Measurements from ENCODE around the gene LRP11. TPM values are rescaled to one million over a fixed set of nuclear protein-coding genes. Genes with fewer than 3 reads are reported as not detected.
A peak's percentile ranks its signal among the peaks of the same experiment; 100 is the strongest.

Gene LRP11
- total and polyA plus RNA-seq, 9 of the 15 experiments (the other 6 are each of a cell fraction or from before 2014, with no cell fraction given) = 0.51 to 3.5 (median 2.4) TPM

DNA sequence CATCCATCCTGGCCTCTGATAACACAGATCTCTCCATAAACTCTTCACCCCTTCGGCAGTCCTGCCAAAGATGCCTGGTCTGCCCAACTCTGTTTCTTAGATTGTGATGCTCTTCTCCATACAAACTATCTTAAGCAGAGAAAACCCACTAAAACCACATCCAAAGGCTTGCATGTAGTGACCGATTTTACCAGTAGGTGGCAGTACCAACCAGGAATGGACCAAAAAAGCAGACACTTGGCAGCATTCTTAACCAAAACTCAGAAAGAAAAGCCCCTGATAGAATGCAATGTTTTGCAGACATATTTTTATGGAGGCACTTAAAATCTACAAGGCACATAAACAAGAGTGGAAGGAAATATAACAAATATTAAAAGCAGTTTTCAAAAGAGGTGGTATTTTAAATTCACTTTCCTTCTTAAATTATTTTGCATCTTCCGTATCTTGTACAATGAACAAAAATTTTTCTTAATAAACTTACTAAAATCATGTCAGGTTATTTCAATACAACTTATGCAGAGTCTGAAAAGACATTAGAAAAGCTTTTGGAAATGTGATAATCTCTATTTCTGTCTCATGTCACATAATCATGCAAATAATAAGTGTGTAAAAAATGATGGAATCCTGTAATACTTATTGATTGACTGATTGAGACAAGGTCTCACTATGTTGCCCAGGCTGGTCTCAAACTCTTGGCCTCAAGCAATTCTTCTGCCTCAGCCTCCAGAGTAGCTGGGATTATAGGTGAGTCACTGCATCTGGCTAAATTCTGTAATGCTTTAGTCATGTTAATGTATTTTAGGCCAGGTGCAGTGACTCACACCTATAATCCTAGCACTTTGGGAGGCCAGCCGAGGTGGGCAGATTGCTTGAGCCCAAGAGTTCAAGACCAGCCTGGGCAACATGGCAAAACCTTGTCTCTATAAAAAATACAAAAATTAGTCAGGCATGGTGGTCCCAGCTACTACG lies 29.4 kb downstream of the LRP11 start (continued):
- TF ChIP-seq, protein P1, sequence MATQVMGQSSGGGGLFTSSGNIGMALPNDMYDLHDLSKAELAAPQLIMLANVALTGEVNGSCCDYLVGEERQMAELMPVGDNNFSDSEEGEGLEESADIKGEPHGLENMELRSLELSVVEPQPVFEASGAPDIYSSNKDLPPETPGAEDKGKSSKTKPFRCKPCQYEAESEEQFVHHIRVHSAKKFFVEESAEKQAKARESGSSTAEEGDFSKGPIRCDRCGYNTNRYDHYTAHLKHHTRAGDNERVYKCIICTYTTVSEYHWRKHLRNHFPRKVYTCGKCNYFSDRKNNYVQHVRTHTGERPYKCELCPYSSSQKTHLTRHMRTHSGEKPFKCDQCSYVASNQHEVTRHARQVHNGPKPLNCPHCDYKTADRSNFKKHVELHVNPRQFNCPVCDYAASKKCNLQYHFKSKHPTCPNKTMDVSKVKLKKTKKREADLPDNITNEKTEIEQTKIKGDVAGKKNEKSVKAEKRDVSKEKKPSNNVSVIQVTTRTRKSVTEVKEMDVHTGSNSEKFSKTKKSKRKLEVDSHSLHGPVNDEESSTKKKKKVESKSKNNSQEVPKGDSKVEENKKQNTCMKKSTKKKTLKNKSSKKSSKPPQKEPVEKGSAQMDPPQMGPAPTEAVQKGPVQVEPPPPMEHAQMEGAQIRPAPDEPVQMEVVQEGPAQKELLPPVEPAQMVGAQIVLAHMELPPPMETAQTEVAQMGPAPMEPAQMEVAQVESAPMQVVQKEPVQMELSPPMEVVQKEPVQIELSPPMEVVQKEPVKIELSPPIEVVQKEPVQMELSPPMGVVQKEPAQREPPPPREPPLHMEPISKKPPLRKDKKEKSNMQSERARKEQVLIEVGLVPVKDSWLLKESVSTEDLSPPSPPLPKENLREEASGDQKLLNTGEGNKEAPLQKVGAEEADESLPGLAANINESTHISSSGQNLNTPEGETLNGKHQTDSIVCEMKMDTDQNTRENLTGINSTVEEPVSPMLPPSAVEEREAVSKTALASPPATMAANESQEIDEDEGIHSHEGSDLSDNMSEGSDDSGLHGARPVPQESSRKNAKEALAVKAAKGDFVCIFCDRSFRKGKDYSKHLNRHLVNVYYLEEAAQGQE (IDR thresholded peaks at IDR 0.05; ENCODE audit: borderline replicate concordance) = peak; percentile 82
- TF ChIP-seq, protein P1 (CRISPR knock-in tag; IDR thresholded peaks at IDR 0.05; ENCODE audit: low read depth) = no peak
- TF ChIP-seq, protein P2, sequence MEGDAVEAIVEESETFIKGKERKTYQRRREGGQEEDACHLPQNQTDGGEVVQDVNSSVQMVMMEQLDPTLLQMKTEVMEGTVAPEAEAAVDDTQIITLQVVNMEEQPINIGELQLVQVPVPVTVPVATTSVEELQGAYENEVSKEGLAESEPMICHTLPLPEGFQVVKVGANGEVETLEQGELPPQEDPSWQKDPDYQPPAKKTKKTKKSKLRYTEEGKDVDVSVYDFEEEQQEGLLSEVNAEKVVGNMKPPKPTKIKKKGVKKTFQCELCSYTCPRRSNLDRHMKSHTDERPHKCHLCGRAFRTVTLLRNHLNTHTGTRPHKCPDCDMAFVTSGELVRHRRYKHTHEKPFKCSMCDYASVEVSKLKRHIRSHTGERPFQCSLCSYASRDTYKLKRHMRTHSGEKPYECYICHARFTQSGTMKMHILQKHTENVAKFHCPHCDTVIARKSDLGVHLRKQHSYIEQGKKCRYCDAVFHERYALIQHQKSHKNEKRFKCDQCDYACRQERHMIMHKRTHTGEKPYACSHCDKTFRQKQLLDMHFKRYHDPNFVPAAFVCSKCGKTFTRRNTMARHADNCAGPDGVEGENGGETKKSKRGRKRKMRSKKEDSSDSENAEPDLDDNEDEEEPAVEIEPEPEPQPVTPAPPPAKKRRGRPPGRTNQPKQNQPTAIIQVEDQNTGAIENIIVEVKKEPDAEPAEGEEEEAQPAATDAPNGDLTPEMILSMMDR (IDR thresholded peaks at IDR 0.05 in 2 of 3, conservative IDR thresholded peaks at IDR 0.05 in 1 of 3; ENCODE audit: insufficient read depth in 2 of 3, low read depth in 1 of 3, low read length in 3 of 3) = peak; percentile 90 to 98 (median 93)
- TF ChIP-seq, protein P3, sequence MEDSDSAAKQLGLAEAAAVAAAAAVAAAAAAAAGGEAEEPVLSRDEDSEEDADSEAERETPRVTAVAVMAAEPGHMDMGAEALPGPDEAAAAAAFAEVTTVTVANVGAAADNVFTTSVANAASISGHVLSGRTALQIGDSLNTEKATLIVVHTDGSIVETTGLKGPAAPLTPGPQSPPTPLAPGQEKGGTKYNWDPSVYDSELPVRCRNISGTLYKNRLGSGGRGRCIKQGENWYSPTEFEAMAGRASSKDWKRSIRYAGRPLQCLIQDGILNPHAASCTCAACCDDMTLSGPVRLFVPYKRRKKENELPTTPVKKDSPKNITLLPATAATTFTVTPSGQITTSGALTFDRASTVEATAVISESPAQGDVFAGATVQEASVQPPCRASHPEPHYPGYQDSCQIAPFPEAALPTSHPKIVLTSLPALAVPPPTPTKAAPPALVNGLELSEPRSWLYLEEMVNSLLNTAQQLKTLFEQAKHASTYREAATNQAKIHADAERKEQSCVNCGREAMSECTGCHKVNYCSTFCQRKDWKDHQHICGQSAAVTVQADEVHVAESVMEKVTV (CRISPR knock-in tag; IDR thresholded peaks at IDR 0.05) = peak; percentile 87
- TF ChIP-seq TEAD1 (CRISPR knock-in tag; IDR thresholded peaks at IDR 0.05) = peak in 1 of 2 experiments; percentile 43; a peak in 1 of 4 replicates
- TF ChIP-seq JUND (IDR thresholded peaks at IDR 0.05; ENCODE audit: borderline replicate concordance, low read depth, low read length) = 0 out of 2 replicates have a peak, but pooled peaks have one; percentile 6
- no peak for TF ChIP-seq JUND (tag; IDR thresholded peaks at IDR 0.05; ENCODE audit: borderline replicate concordance, low read depth, low read length)
- TF ChIP-seq, protein P4, sequence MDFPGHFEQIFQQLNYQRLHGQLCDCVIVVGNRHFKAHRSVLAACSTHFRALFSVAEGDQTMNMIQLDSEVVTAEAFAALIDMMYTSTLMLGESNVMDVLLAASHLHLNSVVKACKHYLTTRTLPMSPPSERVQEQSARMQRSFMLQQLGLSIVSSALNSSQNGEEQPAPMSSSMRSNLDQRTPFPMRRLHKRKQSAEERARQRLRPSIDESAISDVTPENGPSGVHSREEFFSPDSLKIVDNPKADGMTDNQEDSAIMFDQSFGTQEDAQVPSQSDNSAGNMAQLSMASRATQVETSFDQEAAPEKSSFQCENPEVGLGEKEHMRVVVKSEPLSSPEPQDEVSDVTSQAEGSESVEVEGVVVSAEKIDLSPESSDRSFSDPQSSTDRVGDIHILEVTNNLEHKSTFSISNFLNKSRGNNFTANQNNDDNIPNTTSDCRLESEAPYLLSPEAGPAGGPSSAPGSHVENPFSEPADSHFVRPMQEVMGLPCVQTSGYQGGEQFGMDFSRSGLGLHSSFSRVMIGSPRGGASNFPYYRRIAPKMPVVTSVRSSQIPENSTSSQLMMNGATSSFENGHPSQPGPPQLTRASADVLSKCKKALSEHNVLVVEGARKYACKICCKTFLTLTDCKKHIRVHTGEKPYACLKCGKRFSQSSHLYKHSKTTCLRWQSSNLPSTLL (IDR thresholded peaks at IDR 0.05) = no peak
- TF ChIP-seq TBP (optimal IDR thresholded peaks at IDR 0.05; ENCODE audit: low read depth, low read length) = peak; percentile 24
- no peak for TF ChIP-seq POLR3A (IDR thresholded peaks at IDR 0.05; ENCODE audit: borderline replicate concordance, extremely low read depth, insufficient read depth, insufficient read length)
- TF ChIP-seq CHCHD3 (CRISPR knock-in tag; IDR thresholded peaks at IDR 0.05) = no peak
